Activated CD4-positive, alpha-beta T cell treated with anti-CD3 and anti-CD28 coated beads for 1 hour (primary cell): Measurements from ENCODE around the gene FAM168A.

Experiments
- DNase-seq: peaks from one replicate; pipeline ENCODE4 v3.0.0-alpha.2; 2020

FAM168A gene

GRCh38 chr11:73384531-73384871 lies 213.4 kb downstream of the FAM168A start:
- DNase-seq, result no peak

GRCh38 chr11:73384125-73384441 lies 213.8 kb downstream of the FAM168A start:
- no peak for DNase-seq

DNA sequence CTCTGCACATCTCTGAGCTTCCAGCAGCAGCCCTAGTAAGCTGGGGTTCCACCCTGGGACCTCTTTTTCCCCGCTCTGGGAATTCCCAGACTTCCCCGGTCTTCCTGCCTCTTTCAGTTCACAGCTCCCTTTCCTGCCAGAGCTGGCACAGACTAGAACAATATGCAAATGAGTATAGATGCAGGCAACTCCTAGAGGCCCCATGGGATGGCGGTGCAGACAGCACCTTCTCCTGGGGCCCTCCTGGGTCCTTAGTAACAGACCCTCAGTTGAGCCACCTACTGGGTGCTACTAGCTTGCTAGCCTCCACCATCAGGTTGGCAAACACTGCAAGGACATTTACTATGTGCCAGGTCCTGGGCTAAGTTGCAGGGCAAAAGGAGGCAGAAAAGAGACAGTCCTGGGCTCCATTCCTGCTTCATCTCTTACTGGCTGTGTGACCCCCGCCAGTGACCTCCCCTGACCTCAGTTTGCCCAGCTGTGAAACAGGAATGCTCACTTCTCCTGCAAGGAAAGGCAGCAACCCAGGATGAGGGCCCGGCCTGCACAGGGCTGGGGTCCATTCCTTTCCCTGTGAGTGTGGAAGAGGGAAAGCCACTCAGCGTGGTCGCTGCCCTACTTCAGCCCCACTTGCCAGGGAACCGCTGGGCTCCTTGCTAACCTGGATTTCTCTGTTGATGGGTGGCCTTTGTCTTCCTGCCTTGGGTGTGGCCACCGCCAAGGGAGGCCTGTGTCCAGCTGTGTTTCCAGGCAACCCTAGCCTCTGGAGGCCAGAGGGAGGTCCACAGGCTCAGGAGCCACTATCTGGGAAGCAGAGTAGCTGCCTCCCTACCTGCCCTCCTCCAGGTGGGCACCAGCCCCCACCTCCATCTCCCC lies 214.4 kb downstream of the FAM168A start:
- DNase-seq, result no peak

DNA sequence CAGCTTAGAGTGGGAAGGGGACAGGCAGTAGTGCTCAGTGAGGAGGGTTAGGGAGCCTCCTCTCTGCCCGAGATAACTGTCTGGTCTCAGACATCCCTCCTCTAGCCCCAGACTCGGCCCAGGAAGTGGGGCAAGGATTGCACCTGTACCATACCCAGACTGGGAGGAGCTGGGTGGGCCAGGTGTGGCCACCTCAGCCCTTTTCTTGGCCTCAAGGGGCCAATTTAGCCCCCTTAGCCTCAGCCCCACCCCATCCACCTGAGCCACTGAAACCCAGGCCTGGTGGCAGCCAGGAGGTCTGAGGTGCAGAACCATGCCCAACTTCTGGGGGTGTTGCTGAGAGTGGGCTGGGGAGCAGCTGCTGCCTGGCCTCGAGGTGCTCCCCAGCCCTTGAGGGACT lies 215.2 kb downstream of the FAM168A start:
- DNase-seq, result no peak

DNA sequence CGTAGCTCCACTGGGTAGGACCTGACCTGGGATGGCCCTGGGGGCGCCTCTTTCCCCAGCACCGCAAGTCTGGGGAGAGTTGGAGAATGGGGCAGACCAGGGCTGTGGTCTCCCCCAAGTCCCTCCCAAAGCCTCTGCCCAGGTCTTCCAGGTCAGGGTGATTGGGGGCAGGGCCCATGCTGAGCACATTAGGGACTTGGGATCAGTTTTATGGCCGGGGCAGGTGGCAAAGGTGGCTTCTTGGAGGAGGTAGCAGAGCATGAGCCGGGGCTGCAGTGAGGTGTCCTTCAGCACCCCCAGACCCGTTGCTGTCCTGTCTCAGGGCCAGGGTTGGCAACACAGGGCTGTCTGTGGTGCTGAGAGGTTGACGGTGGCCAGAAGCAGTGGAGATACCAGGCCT lies 215.7 kb downstream of the FAM168A start:
- no peak for DNase-seq

GRCh38 chr11:73381589-73381988 lies 216.3 kb downstream of the FAM168A start:
- no peak for DNase-seq

- DNase-seq, result no peak
Observed at GRCh38 chr11:73380897-73381410, 217.0 kb downstream of the FAM168A start.

- DNase-seq, result no peak
Observed at GRCh38 chr11:73380331-73380730, 217.6 kb downstream of the FAM168A start.

DNA sequence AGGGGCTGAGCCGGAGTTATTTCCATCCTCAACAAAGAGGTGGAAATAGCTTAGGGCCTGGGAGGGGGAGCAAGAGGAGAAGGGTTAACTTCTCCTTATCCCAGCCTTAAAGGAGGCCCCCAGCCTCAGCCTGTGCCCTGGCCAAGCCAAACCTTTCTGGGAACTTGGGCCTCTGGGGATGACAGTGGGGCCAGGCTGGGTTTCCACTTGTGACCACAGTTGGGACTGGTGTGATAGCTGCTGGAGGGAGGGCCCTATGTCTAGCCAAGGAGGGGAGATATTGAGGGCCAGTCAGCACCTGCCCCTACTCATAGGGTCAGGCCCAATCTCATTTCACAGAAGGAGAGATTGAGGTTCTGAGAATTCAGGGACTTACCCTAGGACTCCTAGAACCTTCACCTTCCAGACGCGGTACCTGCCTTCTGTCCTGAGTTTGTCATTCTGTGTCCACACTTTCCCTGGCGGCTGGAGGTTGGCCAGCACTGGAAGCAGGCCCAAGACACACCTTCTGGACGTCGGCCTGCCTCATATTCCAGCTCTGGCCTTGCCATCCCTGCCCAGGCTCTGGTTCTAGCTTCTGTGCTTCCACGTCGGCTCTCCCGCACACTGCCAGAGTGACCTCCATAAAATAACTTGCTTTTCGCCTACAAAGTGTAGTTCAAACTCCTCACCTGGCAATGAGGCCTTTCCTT lies 218.6 kb downstream of the FAM168A start:
- DNase-seq, result no peak

DNA sequence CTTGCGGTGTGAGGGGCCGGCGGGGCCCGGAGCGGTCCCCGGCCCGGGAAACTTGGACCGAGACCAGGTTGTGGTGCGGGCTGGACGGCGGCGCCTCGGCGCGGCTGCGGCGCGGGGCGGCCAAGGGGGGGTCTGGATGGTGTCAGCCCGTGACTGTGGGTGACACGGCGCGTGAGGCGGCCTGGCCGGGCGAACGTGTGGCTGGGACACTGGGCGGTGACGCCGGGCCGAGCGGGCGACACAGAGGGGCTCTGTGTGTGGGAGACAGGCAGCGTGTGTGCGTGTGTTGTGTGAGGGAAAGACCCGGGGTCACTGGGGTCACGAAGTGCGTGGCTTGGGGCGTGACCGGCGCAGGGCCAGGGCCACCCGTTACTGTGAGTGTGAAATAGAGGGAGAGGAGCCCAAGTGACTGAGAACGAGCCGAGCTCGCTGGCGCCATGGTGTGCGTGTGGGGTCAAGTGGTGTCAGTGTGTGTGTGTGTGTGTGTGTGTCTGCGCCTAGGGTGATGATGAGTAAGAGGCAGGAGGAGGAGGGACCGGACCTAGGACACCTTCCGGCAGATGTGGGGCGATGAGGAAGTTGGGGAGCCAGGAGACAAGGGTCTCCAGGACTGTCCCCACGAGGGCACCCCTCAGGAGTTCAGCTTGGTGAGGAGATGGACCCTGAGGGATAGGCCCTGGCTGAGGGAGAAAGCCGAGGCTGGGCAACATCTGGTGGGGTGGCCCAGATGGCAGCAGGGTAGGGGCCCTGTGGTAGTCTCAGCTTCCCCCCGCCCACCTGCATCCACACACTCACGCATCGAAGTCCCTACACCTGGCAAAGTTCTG lies 220.9 kb downstream of the FAM168A start:
- DNase-seq, result peak; percentile 40

GRCh38 chr11:73376160-73376802 lies 221.6 kb downstream of the FAM168A start, which contains the start of gene RELT:
RELT (plus strand) TSS chr11:73376399; CDS start chr11:73389137, 12,738 bp downstream.
- peak; percentile 89 for DNase-seq

DNA sequence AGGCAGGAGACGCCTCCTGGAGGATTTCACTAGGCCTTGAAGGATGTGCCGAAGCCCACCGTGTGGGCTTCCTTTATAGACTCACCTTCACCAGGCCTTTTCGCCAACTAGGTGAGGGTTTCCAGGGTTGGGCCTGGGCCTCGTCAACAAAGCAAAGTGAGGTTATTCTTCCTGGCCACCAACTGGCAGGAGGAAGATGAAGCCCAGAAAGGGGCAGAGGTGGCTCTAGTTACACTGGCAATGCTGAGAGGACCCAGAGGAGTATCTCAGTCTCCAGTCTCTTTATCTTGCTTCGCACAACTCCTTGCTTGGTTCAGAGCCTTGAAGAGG lies 222.1 kb downstream of the FAM168A start:
- DNase-seq, result no peak

- no peak for DNase-seq
Observed at GRCh38 chr11:73374151-73374550, 223.8 kb downstream of the FAM168A start.

DNA sequence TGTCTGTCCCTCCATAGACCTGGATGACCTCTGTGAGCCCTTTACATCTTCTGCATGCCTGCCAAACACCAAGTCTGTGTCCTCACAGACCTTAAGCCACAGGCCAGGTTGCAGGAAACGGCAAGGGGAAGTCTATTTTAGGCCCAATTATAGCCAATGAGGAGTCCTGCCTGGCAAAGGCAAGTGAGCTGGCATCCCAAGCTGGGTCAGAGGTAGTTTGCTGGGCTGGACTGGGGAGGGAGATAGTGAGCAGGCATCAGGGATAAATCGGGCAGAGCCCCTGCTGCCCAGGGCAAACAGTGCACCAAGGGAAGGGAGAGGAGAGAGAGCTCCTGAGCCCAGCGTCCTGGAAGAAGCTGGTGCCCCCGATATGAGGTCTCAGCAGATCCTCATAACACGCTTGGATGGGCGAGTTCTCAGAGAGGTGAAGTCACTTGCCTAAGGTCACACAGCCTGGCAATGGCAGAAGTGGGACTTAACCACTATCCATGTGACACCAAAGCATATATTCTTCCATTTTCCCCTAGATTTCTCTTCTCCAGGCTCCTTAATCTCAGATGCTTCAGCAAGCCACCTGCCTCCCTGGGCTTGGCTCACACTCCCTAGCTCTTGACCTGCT lies 225.4 kb downstream of the FAM168A start:
- DNase-seq, result no peak

DNA sequence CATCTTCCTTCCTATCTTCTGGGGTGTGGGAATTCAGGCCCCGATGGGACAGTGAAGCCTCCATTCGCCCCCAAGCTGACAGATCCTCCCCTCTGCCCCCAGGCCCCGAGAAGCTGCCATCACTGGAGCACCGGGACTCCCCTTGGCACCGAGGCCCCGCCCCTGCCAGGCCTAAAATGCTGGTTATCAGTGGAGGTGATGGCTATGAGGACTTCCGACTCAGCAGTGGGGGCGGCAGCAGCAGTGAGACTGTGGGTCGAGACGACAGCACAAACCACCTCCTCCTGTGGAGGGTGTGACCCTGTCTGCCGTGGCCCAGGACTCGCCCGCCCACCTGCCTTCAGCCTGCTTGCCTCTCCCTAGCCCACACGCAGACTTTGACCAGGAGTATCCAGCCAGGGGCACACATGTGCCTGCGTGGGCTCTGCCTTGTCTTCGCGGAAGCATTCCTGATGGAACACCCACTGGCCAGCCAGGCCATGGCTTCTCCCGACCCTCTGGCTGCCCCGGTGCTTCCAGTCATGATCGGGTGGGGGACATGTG lies 230.4 kb downstream of the FAM168A start:
- no peak for DNase-seq

DNA sequence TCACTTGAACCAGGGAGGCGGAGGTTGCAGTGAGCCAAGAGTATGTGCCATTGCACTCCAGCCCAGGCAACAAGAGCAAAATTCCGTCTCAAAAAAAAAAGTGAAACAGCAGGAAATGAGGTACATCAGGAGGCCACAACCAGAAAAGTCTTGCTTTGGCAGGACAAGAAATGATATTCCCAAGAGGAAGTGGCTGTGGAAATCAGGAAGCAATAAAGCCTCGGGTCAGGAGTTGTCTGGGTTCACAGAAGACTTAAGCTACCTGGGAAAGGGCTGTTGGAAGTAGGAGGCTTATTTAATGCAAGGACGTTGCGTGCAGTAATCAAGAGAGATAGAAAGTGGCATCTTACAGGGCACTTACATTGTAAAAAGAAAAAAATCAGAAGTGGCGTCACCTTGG lies 231.0 kb downstream of the FAM168A start:
- no peak for DNase-seq

GRCh38 chr11:73366265-73366610 lies 231.7 kb downstream of the FAM168A start:
- no peak for DNase-seq

- DNase-seq, result no peak
Observed at GRCh38 chr11:73365352-73366264, 232.3 kb downstream of the FAM168A start.

GRCh38 chr11:73363147-73363546 lies 234.8 kb downstream of the FAM168A start:
- DNase-seq, result no peak

- no peak for DNase-seq
Observed at GRCh38 chr11:73361953-73362776, 235.7 kb downstream of the FAM168A start.
